Gastroesophageal sphincter (tissue), 3 donors: Measurements from ENCODE around the gene ONECUT1.

Experiments
- CTCF ChIP-seq, 4 experiments: fragments of 200-600 bp in 2 of 4; fragments of 450-650 bp in 2 of 4; sonication (generic) in 1 of 4; IDR thresholded peaks; one replicate each; pipeline ENCODE4 v1.5.1; 2017 to 2019; ENCODE audit warnings: antibody characterized with exemption in 4 of 4, mild to moderate bottlenecking in 2 of 4, moderate library complexity in 2 of 4
- POLR2AphosphoS5 ChIP-seq: sonication (generic); formaldehyde crosslinking; IDR thresholded peaks from one replicate; pipeline ENCODE4 v1.6.1; 2017; ENCODE audit warnings: antibody characterized with exemption

GRCh38 chr15:52804526-52805081 lies 14.5 kb upstream of the ONECUT1 start:
- TF ChIP-seq POLR2AphosphoS5 (no peak), CTCF (IDR thresholded peaks at IDR 0.05) (no peak)
